ENCODE data around the gene CCDC172.

DNA sequence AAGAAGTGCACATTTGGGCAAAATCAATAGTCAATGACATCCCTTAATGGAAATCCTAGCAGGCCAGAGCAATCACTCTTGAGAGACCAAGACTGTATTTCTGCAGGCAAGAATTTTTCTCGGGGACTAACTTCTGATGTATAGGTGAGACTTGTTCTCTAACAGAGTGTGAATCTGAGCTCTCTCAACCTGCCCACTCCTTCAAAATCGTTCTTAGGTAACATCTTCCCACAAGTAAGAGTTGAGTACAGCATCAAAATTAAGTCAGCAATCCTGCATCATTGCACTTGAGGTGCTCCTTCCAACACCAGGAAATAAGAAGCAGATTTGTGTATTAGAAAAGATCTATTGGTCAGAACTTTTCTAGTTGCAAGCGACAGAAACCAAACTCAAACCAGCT, 25.7 kb upstream of the CCDC172 start:
- TF ChIP-seq POLR2A (IDR thresholded peaks at IDR 0.05) = no peak
- TF ChIP-seq, protein P1, sequence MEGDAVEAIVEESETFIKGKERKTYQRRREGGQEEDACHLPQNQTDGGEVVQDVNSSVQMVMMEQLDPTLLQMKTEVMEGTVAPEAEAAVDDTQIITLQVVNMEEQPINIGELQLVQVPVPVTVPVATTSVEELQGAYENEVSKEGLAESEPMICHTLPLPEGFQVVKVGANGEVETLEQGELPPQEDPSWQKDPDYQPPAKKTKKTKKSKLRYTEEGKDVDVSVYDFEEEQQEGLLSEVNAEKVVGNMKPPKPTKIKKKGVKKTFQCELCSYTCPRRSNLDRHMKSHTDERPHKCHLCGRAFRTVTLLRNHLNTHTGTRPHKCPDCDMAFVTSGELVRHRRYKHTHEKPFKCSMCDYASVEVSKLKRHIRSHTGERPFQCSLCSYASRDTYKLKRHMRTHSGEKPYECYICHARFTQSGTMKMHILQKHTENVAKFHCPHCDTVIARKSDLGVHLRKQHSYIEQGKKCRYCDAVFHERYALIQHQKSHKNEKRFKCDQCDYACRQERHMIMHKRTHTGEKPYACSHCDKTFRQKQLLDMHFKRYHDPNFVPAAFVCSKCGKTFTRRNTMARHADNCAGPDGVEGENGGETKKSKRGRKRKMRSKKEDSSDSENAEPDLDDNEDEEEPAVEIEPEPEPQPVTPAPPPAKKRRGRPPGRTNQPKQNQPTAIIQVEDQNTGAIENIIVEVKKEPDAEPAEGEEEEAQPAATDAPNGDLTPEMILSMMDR (IDR thresholded peaks at IDR 0.05) = no peak

Data from esophagus squamous epithelium (tissue), 4 donors.